ENCODE measurements around the gene ZNF679.

- no peak for TF ChIP-seq CTCF (IDR thresholded peaks at IDR 0.05)
- no peak for TF ChIP-seq POLR2A (IDR thresholded peaks at IDR 0.05)
- no peak for TF ChIP-seq EP300 (IDR thresholded peaks at IDR 0.05)
Measured at GRCh38 chr7:64277630-64278029, 49.4 kb downstream of the ZNF679 start.

All from upper lobe of left lung (tissue), 4 donors.